ENCODE measurements around the gene TMEM208. TPM values are rescaled to one million over a fixed set of nuclear protein-coding genes. Genes with fewer than 3 reads are reported as not detected.

The TMEM208 gene
- total and polyA plus RNA-seq, 2 of the 8 experiments (the other 6 are each of a cell fraction or from before 2014, with no cell fraction given) = 37.7 to 100.0 TPM

GRCh38 chr16:67249178-67250044 lies 22.5 kb downstream of the TMEM208 start (continued):
- TF ChIP-seq CTCF (IDR thresholded peaks at IDR 0.05; ENCODE audit: control extremely low read depth in 1 of 3, insufficient read depth in 1 of 3, low read depth in 1 of 3, low read length in 3 of 3) (no peak), TAF1 (IDR thresholded peaks at IDR 0.05; ENCODE audit: low read depth, low read length) (no peak; the same call in 1 of the 2 replicates), RAD21 (IDR thresholded peaks at IDR 0.05 in 1 of 2, conservative IDR thresholded peaks at IDR 0.05 in 1 of 2; ENCODE audit: low read depth in 2 of 2, low read length in 2 of 2) (no peak), ASH2L (IDR thresholded peaks at IDR 0.05; ENCODE audit: low read length) (peak; percentile 35), GTF2F1 (IDR thresholded peaks at IDR 0.05; ENCODE audit: borderline replicate concordance, low read depth, low read length) (no peak), EZH2 (IDR thresholded peaks at IDR 0.05; ENCODE audit: low read depth, low read length, severe bottlenecking) (peak; percentile 28), HDAC2 (IDR thresholded peaks at IDR 0.05; ENCODE audit: borderline replicate concordance in 1 of 2, low read depth in 2 of 2, low read length in 2 of 2) (no peak), KDM4A (IDR thresholded peaks at IDR 0.05; ENCODE audit: low read depth, low read length, severe bottlenecking) (peak; percentile 1)
